Amniotic stem cell (primary cell): ENCODE measurements around the gene CALML4.
"Not testable (repeated sequence)": the region's sequence is repeated elsewhere in the genome, so short reads cannot be mapped to it uniquely, and the experiment has no call there.

Source experiments
- DNase-seq: peaks from one replicate; lab custom pipeline; 2025; lab: John Stamatoyannopoulos, UW

The CALML4 gene, protein sequence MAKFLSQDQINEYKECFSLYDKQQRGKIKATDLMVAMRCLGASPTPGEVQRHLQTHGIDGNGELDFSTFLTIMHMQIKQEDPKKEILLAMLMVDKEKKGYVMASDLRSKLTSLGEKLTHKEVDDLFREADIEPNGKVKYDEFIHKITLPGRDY

DNA sequence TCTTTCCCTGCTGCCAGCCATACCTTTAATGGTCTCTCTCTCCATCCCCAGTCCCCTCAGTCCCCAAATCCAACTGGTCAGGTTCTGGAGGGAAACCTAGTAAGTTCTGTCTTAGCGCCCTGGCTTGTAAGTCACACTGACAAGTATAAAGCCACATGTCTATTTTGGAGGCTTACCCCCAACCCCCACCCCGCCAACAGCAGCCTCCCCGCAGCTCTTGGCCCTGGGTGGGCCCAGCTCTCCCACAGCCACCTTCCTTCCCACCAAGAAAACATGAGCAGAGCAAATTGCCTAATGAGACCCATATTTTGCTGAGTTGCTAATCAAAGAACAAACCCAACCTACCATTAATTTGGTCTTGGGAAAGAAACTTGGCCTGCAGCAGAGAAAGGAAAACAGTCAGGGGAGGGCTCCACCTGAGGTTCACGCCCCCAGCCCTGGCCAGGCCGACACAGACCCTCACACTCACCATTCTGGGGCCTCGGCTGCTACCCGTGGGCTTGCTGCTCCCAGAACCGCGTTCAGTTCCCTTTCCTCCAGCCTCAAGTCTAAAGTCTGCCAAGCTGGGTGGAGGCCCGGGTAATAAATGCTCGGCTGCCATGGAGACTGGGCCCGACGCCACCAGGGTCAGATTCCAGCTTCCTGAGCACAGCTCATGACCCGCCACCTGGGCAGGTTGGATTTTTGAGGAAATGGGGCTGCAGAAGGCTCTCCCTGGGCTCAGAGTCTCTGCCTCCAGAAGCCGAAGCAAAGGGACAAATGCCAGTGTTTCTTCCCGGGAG lies at the start of gene CALML4:
TSS of gene CALML4 (minus strand) at position 557 of the 782 bp plus-strand sequence. CDS start at position 472, 85 bp downstream.
- no peak for DNase-seq

GRCh38 chr15:68252925-68253534 lies 47.9 kb upstream of the CALML4 start:
- peak; percentile 43 for DNase-seq

GRCh38 chr15:68249058-68249713 lies 44.1 kb upstream of the CALML4 start:
- DNase-seq: no peak

DNA sequence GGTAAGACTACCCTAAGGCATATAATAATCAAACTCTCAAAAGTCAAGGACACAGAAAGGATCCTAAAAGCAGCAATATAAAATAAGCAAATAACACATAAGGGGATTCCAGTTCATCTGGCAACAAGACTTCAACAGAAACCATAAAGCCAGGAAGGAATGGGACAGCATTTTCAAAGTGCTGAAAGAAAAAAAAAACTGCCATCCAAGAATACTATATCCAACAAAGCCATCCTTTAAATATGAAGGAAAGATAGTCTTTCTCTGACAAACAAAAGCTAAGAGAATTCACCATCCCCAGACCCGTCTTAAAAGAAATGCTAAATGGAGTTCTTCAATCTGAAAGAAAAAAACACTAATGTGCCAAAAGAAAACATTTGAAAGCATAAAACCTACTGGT lies 39.1 kb upstream of the CALML4 start:
- DNase-seq: no peak

DNA sequence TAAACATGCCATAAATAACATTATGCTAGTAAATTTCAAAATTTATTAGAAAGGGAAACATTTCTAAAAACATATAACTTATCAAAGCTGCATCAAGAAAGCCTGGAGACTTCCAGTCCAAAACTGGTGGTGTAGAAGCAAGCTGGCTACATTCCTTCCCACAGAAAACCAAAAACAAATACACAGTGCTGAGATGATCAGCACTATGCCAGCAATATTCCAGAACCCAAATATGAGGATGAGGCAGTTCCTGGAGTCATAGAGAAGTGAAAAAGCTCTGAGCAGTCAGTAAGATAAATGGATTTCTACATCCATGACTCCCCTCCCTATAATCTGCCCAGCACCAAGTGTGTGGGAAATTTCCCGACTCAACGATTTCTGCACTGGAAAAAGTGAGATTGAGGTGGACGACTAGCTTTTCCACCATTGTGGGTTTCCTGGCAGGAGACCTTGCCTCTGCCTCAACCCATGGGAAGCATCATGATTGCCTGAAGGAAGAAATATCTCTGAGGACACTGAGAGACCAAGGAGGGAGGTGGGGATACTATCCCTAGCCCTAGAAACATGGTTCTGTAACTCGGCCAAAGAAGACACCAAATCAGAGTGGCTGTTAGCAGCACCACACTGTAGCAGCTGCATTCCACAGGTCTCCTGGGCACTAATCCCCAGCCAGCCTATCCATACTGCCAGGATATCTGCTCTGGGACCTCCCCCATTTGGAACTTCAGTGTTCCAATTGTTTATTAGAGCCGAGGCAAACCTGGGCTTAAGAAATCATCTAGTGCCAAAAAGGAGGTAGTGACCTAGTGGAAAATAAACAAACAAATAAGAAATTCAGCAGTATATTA lies 36.2 kb upstream of the CALML4 start:
- no peak for DNase-seq

- no peak for DNase-seq
Measured at GRCh38 chr15:68239025-68239424, 33.9 kb upstream of the CALML4 start.

DNA sequence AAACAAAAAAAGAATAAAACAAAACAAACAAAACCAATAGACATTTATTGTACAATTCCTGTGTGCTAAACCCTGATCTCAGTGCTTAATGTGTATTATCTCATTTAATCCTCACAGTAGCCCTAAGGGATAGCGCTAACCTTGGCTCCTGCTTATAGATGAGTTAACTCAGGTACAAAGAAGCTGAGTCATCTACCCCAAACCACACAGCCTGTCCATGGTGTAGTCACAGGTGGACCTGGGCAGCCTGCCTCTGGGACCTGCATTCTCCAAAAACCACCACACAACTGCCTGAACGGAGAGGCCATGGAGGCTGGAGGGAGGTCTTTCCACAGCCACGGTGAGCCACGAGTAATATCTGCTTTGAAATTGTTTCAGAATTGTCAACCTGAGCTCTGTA lies 29.9 kb upstream of the CALML4 start:
- DNase-seq: no peak

DNA sequence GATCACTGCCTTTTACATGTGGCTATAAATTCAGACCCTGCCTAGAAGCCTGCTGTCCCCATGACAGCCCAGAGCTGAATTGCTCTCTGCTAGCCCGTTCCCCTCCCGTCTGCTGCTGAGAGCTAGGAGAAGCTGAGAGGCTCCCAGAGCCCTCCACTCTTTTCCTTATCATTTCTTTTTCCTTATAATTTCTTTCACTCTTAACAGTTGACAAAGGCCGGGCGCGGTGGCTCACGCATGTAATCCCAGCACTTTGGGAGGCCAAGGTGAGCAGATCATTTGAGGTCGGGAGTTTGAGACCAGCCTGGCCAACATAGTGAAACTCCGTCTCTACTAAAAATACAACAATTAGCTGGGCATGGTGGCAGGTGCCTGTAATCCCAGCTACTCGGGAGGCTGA lies 29.4 kb upstream of the CALML4 start:
- DNase-seq: not testable (repeated sequence)

GRCh38 chr15:68234060-68234459 lies 28.9 kb upstream of the CALML4 start:
- no peak for DNase-seq

DNA sequence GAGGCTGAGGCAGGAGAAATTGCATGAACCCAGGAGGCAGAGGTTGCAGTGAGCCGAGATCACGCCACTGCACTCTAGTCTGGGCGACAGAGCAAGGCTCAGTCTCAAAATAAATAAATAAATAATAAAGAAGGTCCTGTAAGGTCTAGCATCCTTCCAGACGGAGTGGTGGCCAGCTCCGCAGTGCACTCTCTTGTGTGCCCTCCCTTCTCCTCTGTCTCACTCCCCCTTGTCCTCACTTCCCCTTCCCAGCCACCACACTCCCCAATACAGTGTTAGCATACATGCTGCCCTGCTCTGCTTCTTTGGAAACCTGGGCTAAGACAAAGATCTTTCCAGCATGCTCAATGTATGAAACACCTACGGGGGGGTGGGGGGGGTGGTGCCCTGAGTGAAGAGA lies 27.8 kb upstream of the CALML4 start:
- no peak for DNase-seq

DNA sequence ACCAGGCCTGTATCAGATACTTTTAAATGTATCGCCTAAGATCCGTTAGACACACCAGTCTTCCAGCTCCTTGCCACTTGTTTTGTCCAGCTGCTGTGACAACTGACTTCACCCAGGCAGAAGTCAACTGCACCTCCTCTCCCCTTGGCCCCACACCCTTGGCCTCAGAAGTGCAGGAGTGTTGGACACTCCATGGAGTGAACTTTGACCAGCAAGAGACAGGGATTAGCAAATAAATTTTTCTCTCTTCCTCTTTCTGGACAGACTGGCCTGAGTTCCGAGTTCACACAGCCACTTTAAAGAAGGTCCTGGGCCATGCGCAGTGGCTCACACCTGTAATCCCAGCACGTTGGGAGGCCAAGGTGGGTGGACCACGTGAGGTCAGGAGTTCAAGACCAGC lies 27.3 kb upstream of the CALML4 start:
- no peak for DNase-seq

DNA sequence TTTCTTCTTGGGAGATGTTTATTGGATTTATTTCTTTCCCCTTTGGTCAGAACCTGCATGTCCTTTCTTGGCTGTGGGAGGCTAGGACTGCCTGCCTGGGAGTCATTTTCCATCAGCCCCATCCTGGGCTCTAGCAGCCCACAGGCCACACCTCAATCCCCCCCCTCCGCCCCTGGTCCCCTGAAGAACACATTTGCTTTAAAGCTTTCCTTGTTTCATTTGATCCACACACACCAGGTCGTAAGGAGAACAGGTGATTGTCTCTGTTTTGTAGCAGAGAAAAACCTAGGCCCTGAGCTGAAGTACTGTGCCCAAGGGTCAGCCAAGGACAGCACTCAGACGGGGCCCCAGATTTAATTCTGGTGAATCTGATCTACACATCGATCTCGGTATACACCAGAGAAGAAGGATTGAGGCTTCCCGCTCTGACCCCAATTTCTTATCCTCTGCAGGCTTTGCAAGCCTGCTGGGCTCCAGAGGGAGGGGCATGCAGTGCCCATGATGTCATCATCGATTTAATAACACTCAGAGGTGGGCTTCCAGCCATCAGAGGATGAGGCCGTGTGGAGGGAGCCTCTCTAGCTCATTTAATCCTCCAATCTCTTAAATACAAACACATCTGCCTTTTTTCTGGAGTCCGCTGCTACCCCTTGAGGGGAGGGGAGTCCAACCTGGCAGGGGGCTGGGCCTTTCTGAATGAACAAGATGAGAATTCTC lies 26.1 kb upstream of the CALML4 start:
- DNase-seq: no peak

DNA sequence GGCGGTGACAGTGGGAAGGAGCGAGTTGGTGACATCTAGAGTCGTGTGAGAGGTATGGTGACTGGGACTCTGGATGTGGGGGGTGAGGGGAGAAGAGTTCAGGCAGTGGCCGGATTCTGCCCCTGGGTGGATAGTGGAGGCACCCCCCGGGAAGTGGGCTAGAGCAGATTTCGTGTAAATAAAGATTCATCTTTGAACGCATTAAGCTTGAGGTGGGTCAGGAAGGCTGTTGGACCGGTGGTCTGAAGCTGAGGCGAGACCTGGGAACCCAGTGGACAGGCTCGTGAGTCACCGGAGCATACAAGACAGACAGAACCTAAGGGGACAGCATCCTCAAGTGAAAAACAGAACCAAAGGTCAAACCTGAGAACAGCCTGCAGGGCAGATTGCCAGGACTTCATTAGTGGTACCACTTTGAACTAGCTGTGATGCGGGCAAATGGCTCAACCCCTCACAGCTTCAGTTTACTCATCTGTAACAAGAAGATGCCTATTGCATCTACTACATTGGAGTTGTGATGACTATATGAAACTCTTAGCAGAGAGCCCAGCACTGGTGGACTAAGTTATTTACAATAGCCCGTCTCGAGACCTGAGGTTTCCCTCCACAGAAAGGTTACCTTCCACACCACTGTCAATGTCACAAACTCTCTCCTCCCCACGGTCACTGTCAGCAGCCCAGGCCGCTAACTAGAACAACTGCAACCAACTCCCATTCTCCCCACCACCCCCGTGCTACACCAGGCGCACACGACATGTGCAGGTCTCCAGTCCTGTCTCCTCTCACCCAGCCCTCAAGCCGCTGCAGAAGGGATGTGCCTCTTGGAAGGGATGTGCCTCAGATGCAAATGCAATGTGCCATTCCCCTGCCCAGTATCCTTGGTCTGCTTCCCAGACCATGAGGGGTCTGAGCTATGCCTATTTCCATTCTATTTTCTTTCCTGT lies 25.3 kb upstream of the CALML4 start:
- DNase-seq: no peak

DNA sequence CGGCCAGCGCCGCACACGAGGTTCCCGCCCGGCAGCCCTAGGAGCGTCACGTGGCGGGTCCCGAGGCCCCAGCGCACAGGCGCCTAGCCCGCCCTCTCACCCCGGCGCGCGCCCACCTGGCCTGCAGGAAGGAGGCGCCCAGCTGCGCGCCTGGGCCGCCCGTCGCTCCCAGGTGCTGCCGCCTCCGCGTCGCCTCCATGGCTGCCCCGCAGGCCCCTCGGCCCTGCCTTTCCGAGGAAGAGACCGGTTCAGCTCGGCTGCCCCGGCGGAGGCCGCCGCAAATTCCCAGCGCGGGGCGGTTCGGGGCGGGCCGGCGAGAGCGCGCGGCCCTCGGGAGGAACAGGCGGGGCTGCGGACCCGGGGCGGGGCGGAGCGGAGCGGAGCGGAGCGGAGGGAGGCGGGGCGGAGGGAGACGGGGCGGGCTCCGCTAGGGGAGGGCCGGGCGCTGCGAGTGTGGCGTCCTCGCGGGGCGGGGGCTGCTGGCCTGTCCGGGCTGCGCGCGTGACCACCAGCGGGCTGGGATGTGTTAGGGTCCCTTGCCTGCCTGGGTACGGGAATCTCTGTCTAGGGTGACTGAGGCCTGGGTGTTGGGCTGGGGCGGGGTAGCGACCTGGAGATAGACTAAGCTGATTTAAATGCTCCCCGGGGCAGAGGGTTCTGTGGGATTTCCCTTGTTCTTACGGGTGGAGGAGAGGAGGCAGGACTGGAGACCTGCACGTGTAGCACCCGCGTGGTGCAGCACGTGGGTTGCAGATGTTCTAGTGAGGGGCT lies 24.4 kb upstream of the CALML4 start, which contains the start of gene CLN6:
TSS of gene CLN6 (minus strand) at position 343 of the 771 bp plus-strand sequence. CDS start at position 199, 144 bp downstream.
- peak; percentile 56 for DNase-seq

DNA sequence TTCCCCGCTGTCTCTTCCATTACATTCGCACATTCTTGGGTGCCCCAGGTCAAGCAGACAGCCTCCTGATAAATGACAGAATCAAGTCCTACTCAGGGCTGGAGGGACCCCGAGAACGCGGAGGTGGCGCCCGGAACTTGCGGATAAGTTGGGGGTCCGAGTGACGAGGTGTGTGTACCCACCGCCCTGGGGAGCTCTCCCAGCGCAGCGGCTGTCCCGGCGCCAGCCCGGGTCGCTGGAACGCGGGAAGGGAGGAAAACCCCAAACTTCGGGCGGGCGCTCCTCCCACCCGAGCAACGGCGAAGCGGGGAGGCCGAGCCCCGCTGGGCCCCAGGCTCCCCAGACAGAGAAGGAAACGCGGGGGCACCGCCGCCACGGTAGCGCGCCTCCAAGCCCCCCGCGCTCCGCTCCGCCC lies 23.8 kb upstream of the CALML4 start:
- no peak for DNase-seq

- DNase-seq: no peak
Measured at GRCh38 chr15:68228143-68228970, 23.2 kb upstream of the CALML4 start.

DNA sequence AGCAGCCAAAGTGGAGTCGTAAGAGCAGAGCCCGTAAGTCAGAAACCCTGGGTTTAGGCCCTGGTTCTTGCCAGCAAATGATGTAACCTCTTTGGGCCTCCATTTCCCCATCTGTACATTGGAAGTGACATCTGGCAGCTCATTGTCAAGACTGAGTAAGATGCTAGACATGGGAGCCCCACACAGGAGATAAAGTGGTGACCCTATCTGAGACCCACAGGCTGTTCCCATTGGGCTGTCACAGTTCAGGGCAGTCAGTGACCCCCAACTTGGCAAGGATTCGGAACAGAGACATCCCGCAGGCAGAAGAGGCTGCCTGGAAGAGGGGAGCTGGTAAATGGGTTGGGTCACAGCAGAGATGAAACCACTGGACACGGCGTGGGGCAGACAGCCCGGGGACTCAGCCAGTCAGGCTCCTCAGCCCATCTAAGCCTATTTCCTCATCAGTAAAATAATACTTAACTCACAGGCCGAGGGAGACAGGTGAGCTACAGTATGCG lies 22.6 kb upstream of the CALML4 start:
- no peak for DNase-seq

DNA sequence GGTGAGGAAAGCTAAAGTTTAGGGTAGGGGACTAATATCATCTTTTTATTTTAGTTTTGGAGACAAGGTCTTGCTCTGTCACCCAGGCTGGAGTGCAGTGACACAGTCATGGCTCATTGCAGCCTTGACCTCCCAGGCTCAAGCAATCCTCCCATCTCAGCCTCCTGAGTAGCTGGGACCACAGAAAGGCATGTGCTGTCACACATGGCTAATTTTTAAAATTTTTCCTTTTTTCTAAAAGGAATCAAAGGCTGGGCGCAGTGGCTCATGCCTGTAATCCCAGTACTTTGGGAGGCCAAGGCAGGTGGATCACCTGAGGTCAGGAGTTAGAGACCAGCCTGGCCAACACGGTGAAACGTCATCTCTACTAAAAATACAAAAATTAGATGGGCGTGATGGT lies 20.3 kb upstream of the CALML4 start:
- not testable (repeated sequence) for DNase-seq
